Raji (cell line): ENCODE measurements around the gene PCSK7.

Experiments used
- POLR2A ChIP-seq: IDR thresholded peaks from 2 replicates; pipeline ENCODE4 v1.6.1; 2011; ENCODE audit warnings: low read depth, low read length, control low read depth; ENCODE audit not compliant: insufficient read depth

PCSK7 gene

GRCh38 chr11:117232911-117233409, 1.1 kb upstream of the PCSK7 start:
- no peak for TF ChIP-seq POLR2A

DNA sequence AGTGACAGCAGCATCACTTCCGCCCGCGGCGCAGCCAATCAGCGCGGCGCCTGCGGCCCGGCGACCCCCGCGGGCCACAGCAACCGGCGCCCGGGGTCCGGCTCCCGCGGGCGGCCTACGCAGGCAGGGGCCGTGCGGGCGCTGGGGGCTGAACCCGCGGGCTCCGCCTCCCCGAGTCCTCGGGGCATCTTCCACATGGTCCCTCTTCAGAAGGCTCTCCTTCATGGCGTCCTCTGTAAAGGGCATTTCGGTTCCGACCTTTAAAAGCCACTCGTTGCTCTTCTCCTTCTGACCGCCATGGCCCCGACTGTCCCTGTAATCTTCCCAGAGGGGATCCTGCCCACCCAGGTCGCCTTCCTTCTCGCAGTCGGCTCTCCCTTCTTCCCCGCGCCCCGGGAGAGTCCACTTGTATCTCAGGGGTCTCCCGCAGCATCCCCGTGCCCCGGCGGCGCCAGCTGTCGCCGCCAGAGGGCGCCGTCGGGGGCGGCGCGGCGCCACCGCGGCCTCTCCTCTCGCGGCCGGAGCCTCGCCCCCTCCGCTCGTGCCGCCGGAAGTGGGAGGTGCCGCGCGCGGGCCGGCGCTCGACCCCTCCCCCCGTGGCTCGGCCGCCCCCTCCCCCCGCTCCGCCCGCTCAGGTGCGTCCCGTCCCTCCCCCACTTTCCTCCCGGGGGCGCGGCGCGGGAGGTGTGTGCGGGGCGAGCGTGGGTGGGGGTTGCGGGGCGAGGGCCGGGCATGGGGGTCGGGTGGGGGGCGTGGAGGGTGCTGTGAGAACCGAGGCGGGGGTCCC, 412 bp upstream of the PCSK7 start, which contains the start of gene RNF214:
RNF214 (plus strand) TSS at position 580 of the 787 bp plus-strand sequence. CDS start 1,602 bp downstream, outside the sequence.
- peak; percentile 71 for TF ChIP-seq POLR2A

DNA sequence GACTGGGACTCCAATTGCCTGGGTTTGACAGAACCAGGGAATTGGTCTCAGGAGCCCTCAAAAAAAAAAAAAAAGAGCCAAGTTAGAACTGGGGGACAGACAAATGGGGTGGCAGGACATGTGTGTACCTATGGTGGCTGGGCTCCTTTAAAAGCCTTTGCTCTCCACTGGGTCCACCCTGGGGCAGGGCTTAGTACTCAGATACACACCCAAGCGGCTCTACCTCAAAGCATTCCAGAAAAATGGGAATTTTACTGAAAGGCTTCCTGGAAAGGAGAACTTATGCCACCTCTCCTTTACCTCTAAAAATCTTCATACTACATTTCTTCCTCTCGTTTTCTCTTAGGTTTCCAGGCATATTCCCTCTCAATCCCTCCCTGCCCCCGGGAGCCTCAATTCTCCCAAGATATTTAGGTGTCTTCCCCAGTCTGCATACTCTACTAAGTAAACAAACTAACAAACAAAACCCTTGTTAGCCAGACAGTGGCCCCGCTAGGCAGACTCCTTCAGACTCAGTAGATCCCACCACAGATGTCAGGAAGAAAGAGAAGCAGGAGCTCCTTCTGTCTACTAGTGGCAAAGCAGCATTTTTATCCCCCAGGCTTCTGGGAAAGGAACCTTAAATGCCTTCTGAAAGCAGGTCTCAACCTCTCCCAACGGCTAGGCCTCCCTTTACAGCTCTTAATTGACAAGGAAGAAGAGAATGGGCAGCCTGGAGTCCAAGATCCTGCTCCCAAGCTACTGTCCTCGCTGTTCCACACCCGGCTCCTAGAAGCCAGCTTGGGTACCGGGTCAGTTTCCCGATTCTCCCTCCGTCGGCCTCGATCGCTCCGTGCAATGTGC, 653 bp downstream of the PCSK7 start:
- no peak for TF ChIP-seq POLR2A

- TF ChIP-seq POLR2A, result no peak
Observed at GRCh38 chr11:117230286-117230961, 1.4 kb downstream of the PCSK7 start.

DNA sequence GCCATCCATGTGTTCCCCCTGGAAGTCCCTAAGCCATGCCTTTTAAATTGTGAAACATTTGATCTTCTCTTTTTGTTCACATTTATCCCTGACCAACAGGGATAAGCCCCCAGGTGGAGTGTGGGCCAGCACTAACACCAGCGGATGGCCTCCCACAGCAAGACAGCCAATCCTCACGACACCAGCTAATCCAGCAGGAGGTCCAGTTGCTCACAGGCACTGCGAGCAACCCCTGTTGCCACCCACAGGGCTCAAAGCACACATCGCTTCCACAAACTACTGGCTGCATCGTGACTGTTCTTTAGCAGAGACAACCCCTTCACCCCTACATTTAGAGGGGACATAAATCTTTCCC, 2.0 kb downstream of the PCSK7 start:
- TF ChIP-seq POLR2A, result no peak

DNA sequence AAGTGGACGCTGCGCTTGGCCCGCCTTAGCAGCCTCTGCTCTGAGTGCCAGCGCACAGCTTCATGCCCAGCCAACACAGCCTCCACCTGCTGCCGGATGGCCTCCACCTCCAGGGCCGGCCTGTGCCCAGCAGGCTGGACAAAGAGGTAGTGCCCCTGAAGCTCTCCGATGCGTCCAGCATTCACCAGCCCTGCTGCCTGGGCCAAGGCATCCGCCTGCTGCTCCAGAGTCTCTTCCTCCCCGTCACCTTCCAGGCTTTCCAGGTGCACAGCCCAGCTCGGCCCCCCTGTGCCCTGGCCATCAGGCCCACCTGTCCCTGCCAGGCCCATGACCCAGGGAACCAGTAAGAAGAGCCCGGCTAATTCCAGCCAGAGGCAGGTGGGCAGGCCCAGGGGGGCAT, 2.5 kb downstream of the PCSK7 start:
- no peak for TF ChIP-seq POLR2A

- TF ChIP-seq POLR2A, result no peak
Observed at GRCh38 chr11:117228091-117228490, 3.8 kb downstream of the PCSK7 start.

GRCh38 chr11:117226388-117227385, 5.2 kb downstream of the PCSK7 start:
- no peak for TF ChIP-seq POLR2A

- no peak for TF ChIP-seq POLR2A
Observed at GRCh38 chr11:117225553-117226170, 6.2 kb downstream of the PCSK7 start.

GRCh38 chr11:117223741-117224689, 7.9 kb downstream of the PCSK7 start:
- TF ChIP-seq POLR2A, result no peak

DNA sequence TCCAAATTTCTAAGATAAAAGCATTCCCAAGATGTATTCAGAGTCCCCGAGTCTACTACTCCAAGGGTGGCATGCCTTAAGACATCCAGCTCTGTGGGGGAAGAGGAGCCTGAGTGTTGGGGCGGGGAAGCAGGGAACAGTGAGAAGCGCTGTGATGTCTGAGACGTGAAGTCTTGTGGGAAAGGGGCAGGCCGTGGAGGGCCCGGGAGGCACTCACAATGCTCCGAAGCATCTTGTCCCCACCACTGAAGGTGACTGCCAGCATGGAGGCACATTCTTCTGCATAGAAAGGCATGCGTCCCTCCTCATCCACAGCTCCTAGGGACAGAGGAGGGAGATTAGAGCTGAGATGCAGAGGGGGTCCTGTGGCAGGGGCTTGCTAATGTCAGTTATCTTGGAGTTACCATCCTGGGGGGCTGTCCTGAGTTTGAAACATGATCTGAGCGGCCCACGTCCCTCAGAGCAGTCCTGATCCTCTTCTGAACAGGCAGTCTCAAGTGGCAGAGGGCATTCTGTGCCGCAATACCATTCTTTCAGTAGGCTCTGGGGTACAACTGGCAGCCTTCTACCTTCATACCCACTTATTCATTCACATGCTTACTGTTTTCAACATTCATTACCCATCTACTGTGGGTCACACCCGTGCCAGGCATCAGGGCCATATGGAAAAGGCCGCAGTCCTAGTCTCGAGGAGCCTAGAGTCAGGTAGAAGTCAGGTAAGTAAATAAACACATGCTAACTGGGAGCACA, 8.7 kb downstream of the PCSK7 start:
- no peak for TF ChIP-seq POLR2A

DNA sequence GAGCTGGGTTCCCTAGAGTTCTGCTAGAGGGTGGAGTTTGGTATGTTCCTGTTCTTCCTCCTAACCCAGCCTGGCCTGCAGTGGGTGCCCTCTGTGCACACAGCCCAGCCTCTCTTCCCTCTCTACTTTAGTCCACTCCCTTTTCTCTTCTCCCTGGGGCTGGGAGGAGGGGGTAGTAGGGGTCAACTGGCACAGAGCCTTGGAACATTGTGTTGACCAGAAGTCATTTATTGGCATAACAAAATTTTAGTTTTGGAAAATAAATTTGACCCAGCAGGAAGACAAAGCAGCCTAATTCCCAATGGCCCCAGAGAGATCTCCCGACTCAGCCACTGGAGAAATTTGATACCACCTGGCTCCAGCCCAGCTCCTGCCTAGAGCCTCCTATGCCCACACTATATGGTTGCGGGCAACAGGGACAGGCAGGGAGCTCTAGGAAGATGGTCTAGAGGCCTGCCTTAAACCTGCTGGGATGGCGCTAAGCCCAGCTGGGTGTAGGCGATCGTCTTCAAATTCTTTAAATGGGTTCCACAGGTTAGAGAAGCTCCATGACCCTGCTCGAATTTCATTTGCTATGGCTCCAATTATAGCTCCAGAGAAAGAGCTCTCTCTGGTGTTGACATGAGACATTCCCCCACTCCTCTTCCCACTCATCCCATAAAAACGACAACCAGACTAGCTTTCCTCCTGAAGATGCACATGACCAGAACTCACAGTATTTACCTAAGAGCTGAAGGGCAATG, 9.9 kb downstream of the PCSK7 start:
- TF ChIP-seq POLR2A, result no peak
